ENCODE results near the gene TJP2. TPM values are rescaled to one million over a fixed set of nuclear protein-coding genes. Genes with fewer than 3 reads are reported as not detected.

TJP2 gene
- polyA plus RNA-seq, 1 donor = 163 TPM

DNA sequence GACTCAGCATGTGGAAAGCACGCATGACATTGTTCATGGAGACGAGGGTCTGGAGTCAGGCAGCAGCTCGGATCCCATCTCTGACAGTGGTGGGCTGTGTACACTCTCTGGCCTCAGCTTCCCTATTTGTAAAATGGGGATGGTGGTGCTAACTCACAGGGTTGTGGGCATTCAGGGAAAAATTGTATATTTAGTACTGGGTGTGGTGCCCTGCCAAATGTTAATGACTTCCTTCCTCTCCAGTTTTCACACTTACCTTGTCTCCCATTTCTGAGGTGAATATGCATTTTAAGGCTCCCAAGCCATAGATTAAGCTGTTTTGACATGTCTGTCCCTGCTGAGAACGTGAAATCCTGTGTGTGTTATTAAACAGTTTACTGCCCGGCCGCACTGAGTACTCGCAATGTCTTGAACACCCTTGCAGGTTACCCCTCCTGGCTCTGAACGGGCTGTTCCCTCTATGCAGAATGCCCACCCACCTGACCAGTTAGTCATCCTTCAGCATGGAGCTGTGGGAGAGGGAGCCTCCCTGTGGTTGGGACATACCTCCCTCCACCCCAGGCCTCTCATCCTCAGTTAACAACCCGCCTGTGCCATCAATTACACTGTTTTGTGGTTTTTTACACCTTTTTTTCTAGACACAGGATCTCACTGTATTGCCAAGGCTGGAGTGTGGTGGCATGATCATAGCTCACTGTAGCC lies 25.8 kb downstream of the TJP2 start:
- Histone ChIP-seq H3K27me3 (ENCODE audit: control insufficient read depth, insufficient read depth, low read length) (no peaks in the 10 kb centered on the region), H3K9me3 (ENCODE audit: control insufficient read depth, low read depth, low read length) (no peaks in the 10 kb centered on the region), H3K4me3 (ENCODE audit: low read length) (no peak overlapping the region), H3K4me1 (ENCODE audit: control insufficient read depth, insufficient read depth, low read length) (peaks cover 7% of the 10 kb centered on the region), H3K27ac (ENCODE audit: low read length) (no peak overlapping the region), H3K36me3 (ENCODE audit: control insufficient read depth, insufficient read depth, low read length) (peaks cover 10% of the 10 kb centered on the region)
- DNase-seq = no peak
- no CpG with 5 or more reads among the region's 9 CpGs for WGBS (ENCODE audit: insufficient coverage, low lambda C conversion rate)

DNA sequence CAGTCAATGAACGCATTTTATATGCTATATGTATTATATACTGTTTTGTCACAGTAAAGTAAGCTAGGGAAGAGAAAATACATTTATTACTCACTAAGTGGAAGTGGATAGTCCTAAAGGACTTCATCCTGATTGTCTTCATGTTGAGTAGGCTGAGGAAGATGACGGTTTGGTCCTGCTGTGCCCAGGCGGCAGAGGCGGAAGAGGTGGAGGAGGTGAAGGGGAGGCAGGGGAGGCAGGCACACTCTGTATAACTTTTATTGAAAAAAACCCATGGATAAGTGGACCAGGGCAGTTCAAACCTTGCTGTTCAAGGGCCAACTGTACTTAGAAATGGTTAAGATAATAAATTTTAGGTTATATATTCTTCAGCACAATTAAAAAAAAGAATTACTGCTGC lies 28.5 kb downstream of the TJP2 start:
- no peak for DNase-seq
- no peaks in the 10 kb centered on the region for H3K9me3 ChIP-seq (ENCODE audit: control insufficient read depth, low read depth, low read length)
- H3K27me3 ChIP-seq (ENCODE audit: control insufficient read depth, insufficient read depth, low read length) = no peaks in the 10 kb centered on the region
- peaks cover 10% of the 10 kb centered on the region for H3K36me3 ChIP-seq (ENCODE audit: control insufficient read depth, insufficient read depth, low read length)
- H3K4me3 ChIP-seq (ENCODE audit: low read length) = no peak overlapping the region
- peaks cover 7% of the 10 kb centered on the region for H3K4me1 ChIP-seq (ENCODE audit: control insufficient read depth, insufficient read depth, low read length)
- H3K27ac ChIP-seq (ENCODE audit: low read length) = no peak overlapping the region
- 100% methylated on average over 1 of the region's 4 CpGs for WGBS (ENCODE audit: insufficient coverage, low lambda C conversion rate)

DNA sequence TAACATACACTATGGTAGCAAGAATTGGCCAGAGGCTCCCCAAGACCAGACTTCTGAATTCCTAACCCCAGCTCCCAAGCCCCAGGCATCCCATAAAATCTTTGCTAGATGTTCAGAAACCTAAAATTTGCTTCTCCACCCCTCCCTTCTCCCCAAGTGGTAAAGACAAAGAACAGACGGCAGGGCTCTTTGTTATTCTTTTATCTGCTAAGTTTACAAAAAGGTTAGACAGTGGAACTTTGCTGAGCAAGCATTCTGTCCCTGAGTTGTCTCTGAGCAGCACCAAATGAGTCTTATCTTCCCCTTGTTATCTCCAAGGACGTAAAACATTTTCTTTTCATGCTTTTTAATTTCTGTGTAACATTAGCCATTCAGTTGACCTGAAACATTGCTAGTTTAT lies 30.2 kb downstream of the TJP2 start:
- Histone ChIP-seq H3K36me3 (ENCODE audit: control insufficient read depth, insufficient read depth, low read length) (peaks cover 10% of the 10 kb centered on the region), H3K4me1 (ENCODE audit: control insufficient read depth, insufficient read depth, low read length) (peaks cover 7% of the 10 kb centered on the region), H3K27me3 (ENCODE audit: control insufficient read depth, insufficient read depth, low read length) (no peaks in the 10 kb centered on the region), H3K4me3 (ENCODE audit: low read length) (no peak overlapping the region), H3K27ac (ENCODE audit: low read length) (no peak overlapping the region), H3K9me3 (ENCODE audit: control insufficient read depth, low read depth, low read length) (no peaks in the 10 kb centered on the region)
- no CpG with 5 or more reads among the region's 2 CpGs for WGBS (ENCODE audit: insufficient coverage, low lambda C conversion rate)
- no peak for DNase-seq

DNA sequence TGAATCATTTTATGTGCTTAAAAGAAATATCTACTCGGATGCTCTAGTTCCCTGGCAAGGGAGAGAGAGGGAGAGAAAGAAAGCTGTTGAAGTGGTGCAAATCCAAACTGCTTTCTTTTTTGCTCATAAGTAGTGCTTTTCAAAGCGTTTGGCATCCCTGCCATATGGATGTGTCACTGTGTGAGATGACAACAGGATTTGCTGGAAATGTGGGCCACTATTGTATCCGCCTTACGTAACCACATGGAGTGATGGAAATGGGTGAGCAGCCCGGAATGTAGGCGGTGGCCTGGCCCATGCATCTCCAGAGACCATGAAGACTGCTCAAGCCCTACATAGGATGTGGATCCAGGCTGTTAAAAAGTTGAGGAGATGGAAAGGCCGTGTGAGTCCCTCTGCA lies 30.8 kb downstream of the TJP2 start:
- H3K4me1 ChIP-seq (ENCODE audit: control insufficient read depth, insufficient read depth, low read length) = peaks cover 7% of the 10 kb centered on the region
- DNase-seq = no peak
- no peaks in the 10 kb centered on the region for H3K9me3 ChIP-seq (ENCODE audit: control insufficient read depth, low read depth, low read length)
- no peak overlapping the region for H3K27ac ChIP-seq (ENCODE audit: low read length)
- WGBS (ENCODE audit: insufficient coverage, low lambda C conversion rate) = no CpG with 5 or more reads among the region's 7 CpGs
- no peaks in the 10 kb centered on the region for H3K27me3 ChIP-seq (ENCODE audit: control insufficient read depth, insufficient read depth, low read length)
- H3K36me3 ChIP-seq (ENCODE audit: control insufficient read depth, insufficient read depth, low read length) = peaks cover 10% of the 10 kb centered on the region
- no peak overlapping the region for H3K4me3 ChIP-seq (ENCODE audit: low read length)

DNA sequence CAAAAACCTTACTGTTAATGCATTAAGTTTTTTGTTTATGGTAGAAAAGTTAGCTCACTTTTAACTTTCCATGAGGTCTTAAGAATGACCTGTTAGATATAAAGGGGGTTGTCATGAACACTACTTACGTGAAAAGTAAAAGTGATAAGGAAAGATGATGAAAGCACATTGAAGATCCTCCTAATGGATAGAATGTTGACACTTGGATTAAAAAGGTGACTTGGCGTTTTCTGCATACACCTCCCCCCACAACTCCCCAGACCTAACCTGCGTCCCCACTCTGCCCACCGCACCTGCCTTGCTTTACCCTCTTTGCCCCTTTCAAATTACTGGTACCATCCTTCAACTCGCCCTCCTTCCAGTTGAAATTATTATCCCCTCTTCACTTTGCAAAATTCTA lies 32.0 kb downstream of the TJP2 start:
- DNase-seq = no peak
- H3K27me3 ChIP-seq (ENCODE audit: control insufficient read depth, insufficient read depth, low read length) = no peaks in the 10 kb centered on the region
- H3K9me3 ChIP-seq (ENCODE audit: control insufficient read depth, low read depth, low read length) = no peaks in the 10 kb centered on the region
- H3K27ac ChIP-seq (ENCODE audit: low read length) = no peak overlapping the region
- no peak overlapping the region for H3K4me3 ChIP-seq (ENCODE audit: low read length)
- H3K4me1 ChIP-seq (ENCODE audit: control insufficient read depth, insufficient read depth, low read length) = peaks cover 7% of the 10 kb centered on the region
- WGBS (ENCODE audit: insufficient coverage, low lambda C conversion rate) = 83% methylated on average over 1 of the region's 5 CpGs
- peaks cover 3% of the 10 kb centered on the region for H3K36me3 ChIP-seq (ENCODE audit: control insufficient read depth, insufficient read depth, low read length)

DNA sequence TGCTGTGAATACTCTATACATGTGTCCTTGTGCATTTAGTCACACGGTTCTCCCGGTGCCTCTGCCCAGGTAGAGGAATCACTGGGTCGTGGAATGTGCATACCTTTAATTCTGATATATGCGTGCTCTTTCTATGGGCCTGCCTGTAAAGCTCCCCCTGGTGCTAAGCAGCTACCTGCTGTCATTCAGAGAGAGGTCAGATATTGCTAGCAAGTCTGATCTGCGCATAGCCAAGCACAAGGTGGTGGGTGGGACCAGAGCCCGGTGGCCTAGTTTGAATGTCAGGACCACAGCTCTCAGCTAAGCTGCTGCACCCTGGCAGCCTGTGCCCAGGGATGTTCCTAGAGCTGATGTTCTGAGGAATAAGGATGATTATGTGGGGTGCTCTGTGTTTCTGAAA lies 33.4 kb downstream of the TJP2 start:
- no peak for DNase-seq
- no CpG with 5 or more reads among the region's 6 CpGs for WGBS (ENCODE audit: insufficient coverage, low lambda C conversion rate)
- H3K36me3 ChIP-seq (ENCODE audit: control insufficient read depth, insufficient read depth, low read length) = no peaks in the 10 kb centered on the region
- H3K4me3 ChIP-seq (ENCODE audit: low read length) = no peak overlapping the region
- no peaks in the 10 kb centered on the region for H3K27me3 ChIP-seq (ENCODE audit: control insufficient read depth, insufficient read depth, low read length)
- no peak overlapping the region for H3K27ac ChIP-seq (ENCODE audit: low read length)
- no peaks in the 10 kb centered on the region for H3K9me3 ChIP-seq (ENCODE audit: control insufficient read depth, low read depth, low read length)
- H3K4me1 ChIP-seq (ENCODE audit: control insufficient read depth, insufficient read depth, low read length) = peaks cover 7% of the 10 kb centered on the region

DNA sequence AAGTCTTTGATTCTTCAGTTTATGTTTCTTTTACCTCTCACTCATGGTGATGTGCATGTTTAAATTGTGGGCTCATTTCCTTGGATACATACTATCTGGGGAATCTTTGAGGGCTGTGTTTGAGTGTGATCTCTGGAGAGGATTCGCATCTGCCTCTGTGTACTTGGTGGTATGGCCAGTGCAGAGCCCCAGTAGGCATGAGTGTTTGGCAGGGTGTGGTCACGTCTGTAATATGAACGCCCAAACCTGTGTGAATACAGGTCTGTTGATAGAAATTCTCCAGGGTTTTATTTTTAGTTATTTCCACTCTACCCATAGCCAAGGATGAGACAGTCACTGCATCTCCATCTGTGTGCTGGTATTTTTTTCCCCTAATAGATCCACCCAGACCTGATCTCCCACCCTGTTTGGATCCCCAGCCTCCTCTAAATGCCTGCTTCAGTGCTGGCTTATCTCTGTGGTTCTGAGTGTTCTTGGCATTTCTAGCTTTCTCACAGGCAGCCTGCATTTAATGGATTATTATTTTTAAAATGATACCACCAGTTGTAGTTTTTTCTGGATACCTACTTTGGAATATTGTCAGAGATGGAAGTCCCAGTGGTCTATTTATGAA lies 37.5 kb downstream of the TJP2 start:
- no peak for DNase-seq
- H3K4me1 ChIP-seq (ENCODE audit: control insufficient read depth, insufficient read depth, low read length) = no peaks in the 10 kb centered on the region
- H3K27ac ChIP-seq (ENCODE audit: low read length) = no peak overlapping the region
- no peak overlapping the region for H3K4me3 ChIP-seq (ENCODE audit: low read length)
- peaks cover 11% of the 10 kb centered on the region for H3K36me3 ChIP-seq (ENCODE audit: control insufficient read depth, insufficient read depth, low read length)
- WGBS (ENCODE audit: insufficient coverage, low lambda C conversion rate) = no CpG with 5 or more reads among the region's 3 CpGs
- H3K9me3 ChIP-seq (ENCODE audit: control insufficient read depth, low read depth, low read length) = no peaks in the 10 kb centered on the region
- H3K27me3 ChIP-seq (ENCODE audit: control insufficient read depth, insufficient read depth, low read length) = no peaks in the 10 kb centered on the region

DNA sequence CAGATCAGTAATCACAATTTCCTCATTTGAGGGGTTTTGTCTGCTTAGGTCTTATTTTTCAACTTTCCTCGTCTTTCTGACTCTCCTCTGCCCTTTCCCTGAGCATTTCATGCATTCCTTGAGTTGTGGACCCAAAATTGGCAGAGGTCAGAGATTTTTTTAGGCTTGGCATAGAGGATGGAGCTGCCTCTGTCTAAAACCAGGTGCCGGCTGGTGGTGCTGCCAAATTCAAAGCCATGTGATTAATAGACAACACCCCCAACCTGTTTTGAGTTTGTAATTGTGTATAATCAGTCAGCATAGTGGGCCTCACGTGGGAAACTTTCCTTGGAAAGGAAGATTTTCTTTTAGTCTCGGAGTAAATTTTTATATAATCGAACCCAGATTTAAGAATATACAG lies 39.6 kb downstream of the TJP2 start:
- Histone ChIP-seq H3K4me1 (ENCODE audit: control insufficient read depth, insufficient read depth, low read length) (no peaks in the 10 kb centered on the region), H3K4me3 (ENCODE audit: low read length) (no peak overlapping the region), H3K9me3 (ENCODE audit: control insufficient read depth, low read depth, low read length) (no peaks in the 10 kb centered on the region), H3K27me3 (ENCODE audit: control insufficient read depth, insufficient read depth, low read length) (no peaks in the 10 kb centered on the region), H3K36me3 (ENCODE audit: control insufficient read depth, insufficient read depth, low read length) (peaks cover 28% of the 10 kb centered on the region), H3K27ac (ENCODE audit: low read length) (no peak overlapping the region)
- DNase-seq = no peak
- WGBS (ENCODE audit: insufficient coverage, low lambda C conversion rate) = no CpG with 5 or more reads among the region's 5 CpGs

DNA sequence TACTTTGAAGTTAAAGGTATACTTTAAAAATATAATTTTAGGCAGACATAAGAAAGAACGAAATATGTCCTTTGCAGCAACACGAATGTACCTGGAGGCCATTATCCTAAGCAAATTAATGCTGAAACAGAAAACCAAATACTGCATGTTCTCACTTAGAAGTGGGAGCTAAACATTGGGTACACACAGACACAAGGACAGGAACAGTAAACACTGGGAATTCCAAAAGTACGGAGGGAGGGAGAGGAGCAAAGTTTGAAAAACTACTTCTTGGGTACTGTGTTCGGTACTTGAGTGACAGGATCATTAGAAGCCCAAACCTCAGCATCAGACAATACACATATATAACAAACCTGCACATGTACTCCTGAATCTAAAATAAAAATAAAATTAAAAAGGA lies 40.9 kb downstream of the TJP2 start:
- Histone ChIP-seq H3K27me3 (ENCODE audit: control insufficient read depth, insufficient read depth, low read length) (no peaks in the 10 kb centered on the region), H3K9me3 (ENCODE audit: control insufficient read depth, low read depth, low read length) (no peaks in the 10 kb centered on the region), H3K4me1 (ENCODE audit: control insufficient read depth, insufficient read depth, low read length) (no peaks in the 10 kb centered on the region), H3K4me3 (ENCODE audit: low read length) (no peak overlapping the region), H3K36me3 (ENCODE audit: control insufficient read depth, insufficient read depth, low read length) (peaks cover 30% of the 10 kb centered on the region), H3K27ac (ENCODE audit: low read length) (no peak overlapping the region)
- DNase-seq = no peak
- WGBS (ENCODE audit: insufficient coverage, low lambda C conversion rate) = no CpG with 5 or more reads among the region's 4 CpGs

DNA sequence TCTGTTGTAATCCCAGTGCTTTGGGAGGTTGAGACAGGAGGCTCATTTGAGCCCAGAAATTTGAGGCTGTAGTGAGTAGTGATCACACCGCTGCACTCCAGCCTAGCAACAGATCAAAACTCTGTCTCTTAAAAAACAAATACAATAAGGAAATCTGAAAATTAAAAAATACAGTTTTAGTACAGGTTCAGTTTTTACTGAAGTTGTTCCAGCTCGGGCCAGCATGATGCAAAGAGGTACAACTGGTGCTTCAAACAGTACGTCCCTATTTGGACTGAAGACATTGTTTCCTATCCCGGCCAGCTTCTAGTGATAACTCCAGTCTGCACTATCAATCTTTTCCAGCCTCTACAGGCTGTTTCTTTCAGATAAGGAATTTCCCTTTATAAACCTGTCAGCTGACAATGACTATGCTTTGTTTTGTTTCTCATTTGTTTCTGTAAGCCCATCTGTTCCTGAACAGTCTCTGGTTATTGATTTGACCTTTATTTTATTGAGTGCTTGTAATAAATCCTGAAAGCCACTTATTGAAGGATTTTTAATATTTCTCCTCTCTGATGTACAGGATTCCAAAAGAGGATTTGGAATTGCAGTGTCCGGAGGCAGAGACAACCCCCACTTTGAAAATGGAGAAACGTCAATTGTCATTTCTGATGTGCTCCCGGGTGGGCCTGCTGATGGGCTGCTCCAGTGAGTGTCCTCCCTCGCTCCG lies 41.9 kb downstream of the TJP2 start:
- Histone ChIP-seq H3K4me3 (ENCODE audit: low read length) (no peak overlapping the region), H3K9me3 (ENCODE audit: control insufficient read depth, low read depth, low read length) (no peaks in the 10 kb centered on the region), H3K27me3 (ENCODE audit: control insufficient read depth, insufficient read depth, low read length) (no peaks in the 10 kb centered on the region), H3K27ac (ENCODE audit: low read length) (no peak overlapping the region), H3K4me1 (ENCODE audit: control insufficient read depth, insufficient read depth, low read length) (no peaks in the 10 kb centered on the region), H3K36me3 (ENCODE audit: control insufficient read depth, insufficient read depth, low read length) (peaks cover 35% of the 10 kb centered on the region)
- DNase-seq = no peak
- WGBS (ENCODE audit: insufficient coverage, low lambda C conversion rate) = no CpG with 5 or more reads among the region's 9 CpGs

Data from large intestine (tissue), 3 donors.